Measurements from ENCODE around the gene ITGAD. TPM values are rescaled to one million over a fixed set of nuclear protein-coding genes. Genes with fewer than 3 reads are reported as not detected.

ITGAD gene
- total and polyA plus RNA-seq, 2 donors (not counting 3 experiments of a cell fraction or from before 2014, with no cell fraction given): not detected

- CTCF ChIA-PET: interaction anchor here (0.6 to 4.3 kb wide), 14 partner anchors 10 to 506 kb away, joined by 3 to 53 read pairs (median 5); partner anchors contain the start of genes RUSF1, TGFB1I1 and ZNF843
- Histone ChIP-seq H2AFZ (ENCODE audit: low read depth, low read length) (peak within 1 kb of the TSS; percentile 87), H3K27ac (ENCODE audit: insufficient read depth, low read depth, low read length) (peak within 1 kb of the TSS; percentile 96), H3K4me3 (replicated peaks in 1 of 3; ENCODE audit: insufficient read depth in 1 of 3, low read depth in 1 of 3, low read length in 3 of 3) (peak within 1 kb of the TSS; percentile 41 to 81 (median 71)), H4K20me1 (replicated peaks; ENCODE audit: control insufficient read depth, extremely low read depth, insufficient read depth, low read length) (no peaks in the 10 kb centered on the region), H3K79me2 (ENCODE audit: control insufficient read depth, insufficient read depth, low read length) (peaks cover 41% of the 10 kb centered on the region), H3K36me3 (ENCODE audit: control insufficient read depth in 2 of 2, extremely low read depth in 1 of 2, insufficient read depth in 2 of 2, low read length in 2 of 2) (peaks cover 0 to 10% of the 10 kb centered on the region in 2 experiments), H3K9me1 (replicated peaks; ENCODE audit: control insufficient read depth, extremely low read depth, insufficient read depth, low read length) (no peaks in the 10 kb centered on the region), H3K4me1 (ENCODE audit: control insufficient read depth, extremely low read depth, insufficient read depth, low read length) (peaks cover 23% of the 10 kb centered on the region), H3K27me3 (ENCODE audit: control insufficient read depth in 2 of 2, insufficient read depth in 2 of 2, low read length in 2 of 2) (no peaks in the 10 kb centered on the region), H3K9me3 (replicated peaks; ENCODE audit: control insufficient read depth, insufficient read depth, low read length) (no peaks in the 10 kb centered on the region), H3K9ac (replicated peaks; ENCODE audit: extremely low read depth, insufficient read depth, low read length) (peak within 1 kb of the TSS; percentile 95), H3K4me2 (ENCODE audit: insufficient read depth, low read length) (peak within 1 kb of the TSS; percentile 92)
- peak; percentile 96 for DNase-seq (ENCODE audit: low read depth, low spot score)
- dilution Hi-C loops (cut with MboI; ENCODE audit: extremely low pct_ligation_motif_present, low sequenced_read_pairs) (no loop called here), intact Hi-C loops (cut with micrococcal nuclease) (loop anchor here (1.0 to 5.0 kb wide), 9 partner anchors 13 to 426 kb away; partner anchors contain the start of genes FUS, PYCARD, RUSF1 and STX4)
- FAIRE-seq: no peak
- TF ChIP-seq JUN (IDR thresholded peaks at IDR 0.05; ENCODE audit: borderline replicate concordance, insufficient read depth, insufficient read length, low read depth): no peak
- peak; percentile 63 for TF ChIP-seq POLR2AphosphoS5 (IDR thresholded peaks at IDR 0.05; ENCODE audit: insufficient read depth, low read depth, low read length)
- TF ChIP-seq MAX (IDR thresholded peaks at IDR 0.05; ENCODE audit: insufficient read depth, insufficient read length): peak; percentile 63
- TF ChIP-seq CTCF (IDR thresholded peaks at IDR 0.05; ENCODE audit: extremely low read depth in 1 of 2, insufficient read depth in 1 of 2, low read depth in 1 of 2, low read length in 2 of 2): peak; percentile 47 to 70
- no peak for TF ChIP-seq EZH2 (IDR thresholded peaks at IDR 0.05; ENCODE audit: borderline replicate concordance, low read depth, low read length, severe bottlenecking)
- TF ChIP-seq MYC (IDR thresholded peaks at IDR 0.05; ENCODE audit: low read depth, low read length): peak; percentile 89
- TF ChIP-seq POLR2A (IDR thresholded peaks at IDR 0.05; ENCODE audit: low read depth, low read length): peak; percentile 38
- POLR2A ChIA-PET: interaction anchor here (0.6 to 2.0 kb wide), 7 partner anchors 9 to 415 kb away, joined by 3 to 10 read pairs (median 4); partner anchors contain the start of genes FUS, TGFB1I1 and ZNF267
- BruUV-seq (replicated peaks): TSS peak; percentile 27
These were observed 65.9 kb downstream of the ITGAD start, which contains the start of gene ARMC5 for GRCh38 chr16:31458844-31459686. Gene ARMC5, plus strand, starts transcription at chr16:31459501. Its CDS starts 24 bp downstream, at chr16:31459525.

All from endothelial cell of umbilical vein (primary cell).